Tibial nerve (tissue), 4 donors: ENCODE measurements around the gene SEC22C. TPM values are rescaled to one million over a fixed set of nuclear protein-coding genes. Genes with fewer than 3 reads are reported as not detected.

Experiments
- DNase-seq, 2 donors: peaks; one replicate each; pipeline ENCODE4 v3.0.0-alpha.2; 2019; ENCODE audit warnings: low spot score in 2 of 2
- H3K27ac ChIP-seq, 4 donors: fragments of 200-600 bp; sonication (generic) in 3 of 4; one replicate each; pipeline ENCODE4 v1.5.1; 2017 to 2019; ENCODE audit warnings: mild to moderate bottlenecking in 1 of 4
- H3K27me3 ChIP-seq, 2 donors: fragments of 200-600 bp; sonication (generic) in 1 of 2; one replicate each; pipeline versions ENCODE4 v1.5.1 to v1.6.0; 2017 to 2019
- H3K36me3 ChIP-seq, 3 donors: fragments of 200-600 bp; sonication (generic); one replicate each; pipeline ENCODE4 v1.5.1; 2018 to 2019
- H3K4me1 ChIP-seq, 4 donors: fragments of 200-600 bp; sonication (generic) in 3 of 4; one replicate each; pipeline ENCODE4 v1.5.1; 2017 to 2019
- H3K4me3 ChIP-seq, 4 donors: fragments of 200-600 bp; sonication (generic) in 3 of 4; one replicate each; pipeline ENCODE4 v1.5.1; 2017 to 2019; ENCODE audit warnings: mild to moderate bottlenecking in 1 of 4, moderate library complexity in 1 of 4
- H3K9me3 ChIP-seq, 4 donors: fragments of 200-600 bp; sonication (generic) in 3 of 4; one replicate each; pipeline ENCODE4 v1.5.1; 2017 to 2019
- CTCF ChIP-seq, 5 experiments: fragments of 200-600 bp in 3 of 5; fragments of 450-650 bp in 2 of 5; sonication (generic) in 3 of 5; IDR thresholded peaks; one replicate each; pipeline ENCODE4 v1.5.1; 2016 to 2019; ENCODE audit warnings: antibody characterized with exemption in 5 of 5, mild to moderate bottlenecking in 3 of 5, moderate library complexity in 2 of 5
- EP300 ChIP-seq, 2 donors: sonication (generic); formaldehyde crosslinking; IDR thresholded peaks; one replicate each; pipeline ENCODE4 v1.6.1; 2017; ENCODE audit warnings: antibody characterized with exemption in 2 of 2, mild to moderate bottlenecking in 1 of 2
- POLR2A ChIP-seq, 2 donors: fragments of 450-650 bp; IDR thresholded peaks; one replicate each; pipeline ENCODE4 v1.6.1; 2017; ENCODE audit warnings: antibody characterized with exemption in 2 of 2, mild to moderate bottlenecking in 2 of 2, moderate library complexity in 2 of 2
- WGBS, 2 donors: methylation state at CpG; one replicate each; pipeline ENCODE4 v1.1.5; 2018; 5-methylcytosine and 5-hydroxymethylcytosine counted together
- total RNA-seq, 4 donors: library from RNA; depleted of rRNA; stranded (reverse); fragments of >200 nt; gene quantifications; one replicate each; pipeline ENCODE4 v1.1.0, GENCODE V29; 2016

The SEC22C gene
- total RNA-seq, 4 donors from 2014 or later = 74.1 to 95.3 (median 86.1) TPM

GRCh38 chr3:42552830-42553229 lies 28.9 kb downstream of the SEC22C start:
- H3K9me3 ChIP-seq = no peaks in the 10 kb centered on the region
- H3K27me3 ChIP-seq = no peaks in the 10 kb centered on the region
- no peak overlapping the region for H3K27ac ChIP-seq
- no peak for DNase-seq
- TF ChIP-seq POLR2A (IDR thresholded peaks at IDR 0.05) (no peak), EP300 (IDR thresholded peaks at IDR 0.05) (no peak), CTCF (IDR thresholded peaks at IDR 0.05) (no peak)
- no peak overlapping the region for H3K4me3 ChIP-seq
- H3K4me1 ChIP-seq = no peaks in the 10 kb centered on the region
- H3K36me3 ChIP-seq = peaks cover 0 to 81% (median 7%) of the 10 kb centered on the region in 3 donors
- 11 to 23% methylated on average over 1 of the region's 1 CpG for WGBS, 2 donors

- H3K27me3 ChIP-seq = no peaks in the 10 kb centered on the region
- H3K36me3 ChIP-seq = peaks cover 0 to 66% (median 7%) of the 10 kb centered on the region in 3 donors
- DNase-seq = no peak
- 86 to 90% methylated on average over 1 of the region's 1 CpG for WGBS, 2 donors
- no peak overlapping the region for H3K27ac ChIP-seq
- no peaks in the 10 kb centered on the region for H3K9me3 ChIP-seq
- no peak for TF ChIP-seq CTCF (IDR thresholded peaks at IDR 0.05)
- no peak for TF ChIP-seq POLR2A (IDR thresholded peaks at IDR 0.05)
- no peak for TF ChIP-seq EP300 (IDR thresholded peaks at IDR 0.05)
- H3K4me1 ChIP-seq = peaks cover 0 to 11% (median 2%) of the 10 kb centered on the region in 4 donors
- no peak overlapping the region for H3K4me3 ChIP-seq
Measured at GRCh38 chr3:42550250-42550649, 31.5 kb downstream of the SEC22C start.

GRCh38 chr3:42549131-42549530 lies 32.6 kb downstream of the SEC22C start:
- H3K36me3 ChIP-seq = peaks cover 0 to 55% (median 7%) of the 10 kb centered on the region in 3 donors
- 85% methylated on average over 2 of the region's 2 CpGs for WGBS, 2 donors

GRCh38 chr3:42547401-42547945 lies 34.3 kb downstream of the SEC22C start:
- peak; percentile 33 to 42 for DNase-seq
- peak overlapping the region in 1 of 4 donors; percentile 20 for H3K27ac ChIP-seq
- 25 to 44% methylated on average over 7 of the region's 7 CpGs for WGBS, 2 donors
- no peak for TF ChIP-seq EP300 (IDR thresholded peaks at IDR 0.05)
- peak; percentile 84 to 96 (median 85) for TF ChIP-seq CTCF (IDR thresholded peaks at IDR 0.05)
- no peaks in the 10 kb centered on the region for H3K27me3 ChIP-seq
- no peaks in the 10 kb centered on the region for H3K9me3 ChIP-seq
- H3K4me3 ChIP-seq = no peak overlapping the region
- H3K36me3 ChIP-seq = peaks cover 0 to 49% (median 0%) of the 10 kb centered on the region in 3 donors
- peaks cover 0 to 19% (median 2%) of the 10 kb centered on the region in 4 donors for H3K4me1 ChIP-seq

More at GRCh38 chr3:42549131-42549530, 32.6 kb downstream of the SEC22C start:
- no peak for DNase-seq
- no peak for TF ChIP-seq EP300 (IDR thresholded peaks at IDR 0.05)
- TF ChIP-seq POLR2A (IDR thresholded peaks at IDR 0.05) = no peak
- no peak for TF ChIP-seq CTCF (IDR thresholded peaks at IDR 0.05)
- Histone ChIP-seq H3K27me3 (no peaks in the 10 kb centered on the region), H3K4me3 (no peak overlapping the region), H3K27ac (no peak overlapping the region), H3K4me1 (peaks cover 0 to 19% (median 2%) of the 10 kb centered on the region in 4 donors), H3K9me3 (no peaks in the 10 kb centered on the region)

- H3K9me3 ChIP-seq = no peaks in the 10 kb centered on the region
- peaks cover 0 to 19% (median 2%) of the 10 kb centered on the region in 4 donors for H3K4me1 ChIP-seq
- WGBS, 2 donors = 89 to 96% methylated on average over 3 of the region's 3 CpGs
- no peak overlapping the region for H3K4me3 ChIP-seq
- H3K36me3 ChIP-seq = peaks cover 0 to 42% (median 0%) of the 10 kb centered on the region in 3 donors
- no peaks in the 10 kb centered on the region for H3K27me3 ChIP-seq
- H3K27ac ChIP-seq = peak overlapping the region in 1 of 4 donors; percentile 20
- DNase-seq = no peak
- TF ChIP-seq POLR2A (IDR thresholded peaks at IDR 0.05) (no peak), EP300 (IDR thresholded peaks at IDR 0.05) (no peak), CTCF (IDR thresholded peaks at IDR 0.05) (no peak)
Measured at GRCh38 chr3:42546691-42547213, 35.0 kb downstream of the SEC22C start.
